ENCODE measurements around the gene NFIB.

Gene NFIB

DNA sequence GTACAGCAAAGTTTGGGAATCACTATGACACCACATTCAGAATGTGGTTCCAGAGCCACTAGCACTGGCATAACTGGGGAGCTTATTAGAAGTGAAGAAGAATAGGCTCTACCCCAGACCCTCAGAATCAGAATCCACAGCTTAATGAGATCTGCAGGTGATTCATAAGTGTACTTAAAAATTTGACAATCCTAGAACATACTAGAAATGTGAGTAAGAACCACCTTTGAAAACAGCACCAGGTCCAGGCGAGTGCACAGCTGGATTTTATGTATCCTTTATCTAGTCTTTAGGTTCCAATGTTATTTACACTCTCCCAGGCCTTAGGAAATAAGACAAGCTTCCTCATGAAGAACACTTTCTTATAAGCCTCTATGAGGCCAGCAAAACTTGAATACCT lies 149.0 kb downstream of the NFIB start:
- no peak for DNase-seq (ENCODE audit: low read depth)
- no peak overlapping the region for H3K4me3 ChIP-seq (ENCODE audit: low read depth, low read length)
- TF ChIP-seq, protein P1, sequence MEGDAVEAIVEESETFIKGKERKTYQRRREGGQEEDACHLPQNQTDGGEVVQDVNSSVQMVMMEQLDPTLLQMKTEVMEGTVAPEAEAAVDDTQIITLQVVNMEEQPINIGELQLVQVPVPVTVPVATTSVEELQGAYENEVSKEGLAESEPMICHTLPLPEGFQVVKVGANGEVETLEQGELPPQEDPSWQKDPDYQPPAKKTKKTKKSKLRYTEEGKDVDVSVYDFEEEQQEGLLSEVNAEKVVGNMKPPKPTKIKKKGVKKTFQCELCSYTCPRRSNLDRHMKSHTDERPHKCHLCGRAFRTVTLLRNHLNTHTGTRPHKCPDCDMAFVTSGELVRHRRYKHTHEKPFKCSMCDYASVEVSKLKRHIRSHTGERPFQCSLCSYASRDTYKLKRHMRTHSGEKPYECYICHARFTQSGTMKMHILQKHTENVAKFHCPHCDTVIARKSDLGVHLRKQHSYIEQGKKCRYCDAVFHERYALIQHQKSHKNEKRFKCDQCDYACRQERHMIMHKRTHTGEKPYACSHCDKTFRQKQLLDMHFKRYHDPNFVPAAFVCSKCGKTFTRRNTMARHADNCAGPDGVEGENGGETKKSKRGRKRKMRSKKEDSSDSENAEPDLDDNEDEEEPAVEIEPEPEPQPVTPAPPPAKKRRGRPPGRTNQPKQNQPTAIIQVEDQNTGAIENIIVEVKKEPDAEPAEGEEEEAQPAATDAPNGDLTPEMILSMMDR (IDR thresholded peaks at IDR 0.05; ENCODE audit: insufficient read depth, low read depth, low read length, missing control alignments), result no peak

- DNase-seq (ENCODE audit: low read depth), result no peak
- TF ChIP-seq, protein P1 (IDR thresholded peaks at IDR 0.05; ENCODE audit: insufficient read depth, low read depth, low read length, missing control alignments), result no peak
- H3K4me3 ChIP-seq (ENCODE audit: low read depth, low read length), result no peak overlapping the region
Observed at GRCh38 chr9:14159440-14160216, 154.3 kb downstream of the NFIB start.

DNA sequence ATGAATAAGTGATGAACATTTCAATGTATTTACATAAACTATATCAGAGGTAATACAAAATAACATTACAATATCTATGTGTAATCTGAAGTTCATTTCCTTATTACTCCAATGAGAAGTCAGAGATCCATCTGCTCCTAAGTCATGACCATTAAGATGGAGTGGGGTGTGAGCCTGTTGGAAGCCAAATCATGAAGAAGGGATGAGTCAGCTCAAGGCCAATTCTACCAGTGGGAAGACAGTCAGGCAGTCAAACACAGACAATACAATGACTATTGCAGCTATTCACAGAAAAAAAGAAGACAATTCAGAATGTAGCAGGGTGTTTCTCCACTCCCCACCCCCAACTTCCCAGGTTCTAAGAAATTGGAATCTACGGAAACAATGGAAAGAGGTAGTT lies 155.0 kb downstream of the NFIB start:
- no peak for DNase-seq (ENCODE audit: low read depth)

DNA sequence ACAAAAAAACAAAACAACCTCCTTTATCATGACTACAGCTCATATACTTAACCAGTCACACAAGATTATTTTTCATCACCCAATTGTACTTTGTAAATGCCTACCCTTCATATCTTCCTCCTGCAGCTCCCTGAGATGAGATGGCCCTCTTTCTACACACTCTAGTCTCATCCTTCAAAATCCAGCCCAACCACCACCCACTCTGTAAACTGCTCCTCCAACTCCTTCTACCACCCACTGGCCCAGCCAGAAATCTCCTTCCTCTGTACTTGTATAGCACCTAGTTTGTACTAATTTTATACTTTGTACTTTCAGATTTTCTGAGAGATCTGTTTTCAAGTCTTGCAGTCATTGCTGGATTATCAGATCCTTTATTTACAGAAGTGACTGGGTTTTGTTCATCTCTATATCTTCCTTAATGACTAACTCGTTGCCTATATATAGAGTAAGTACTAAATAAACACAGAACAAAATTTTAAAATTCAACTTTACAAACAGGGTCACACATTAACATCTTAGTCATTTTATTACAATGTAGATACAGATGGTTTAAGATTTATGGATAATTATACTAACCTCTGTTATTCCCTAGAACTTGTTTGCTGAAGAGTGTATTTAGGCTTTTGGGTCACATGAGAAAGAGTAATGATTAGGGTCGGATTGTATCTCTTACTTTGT lies 155.7 kb downstream of the NFIB start:
- TF ChIP-seq, protein P1 (IDR thresholded peaks at IDR 0.05; ENCODE audit: insufficient read depth, low read depth, low read length, missing control alignments), result no peak
- no peak for DNase-seq (ENCODE audit: low read depth)
- no peak overlapping the region for H3K4me3 ChIP-seq (ENCODE audit: low read depth, low read length)

More for the DNA sequence above, 155.0 kb downstream of the NFIB start:
- TF ChIP-seq, protein P1 (IDR thresholded peaks at IDR 0.05; ENCODE audit: insufficient read depth, low read depth, low read length, missing control alignments), result no peak
- H3K4me3 ChIP-seq (ENCODE audit: low read depth, low read length), result no peak overlapping the region

- TF ChIP-seq, protein P1 (IDR thresholded peaks at IDR 0.05; ENCODE audit: insufficient read depth, low read depth, low read length, missing control alignments), result no peak
- DNase-seq (ENCODE audit: low read depth), result no peak
- H3K4me3 ChIP-seq (ENCODE audit: low read depth, low read length), result no peak overlapping the region
Observed at GRCh38 chr9:14157191-14157590, 156.8 kb downstream of the NFIB start.

GRCh38 chr9:14156046-14156445 lies 157.9 kb downstream of the NFIB start:
- TF ChIP-seq, protein P1 (IDR thresholded peaks at IDR 0.05; ENCODE audit: insufficient read depth, low read depth, low read length, missing control alignments), result no peak
- no peak overlapping the region for H3K4me3 ChIP-seq (ENCODE audit: low read depth, low read length)
- DNase-seq (ENCODE audit: low read depth), result peak; percentile 46
